IgD-negative memory B cell (primary cell): Measurements from ENCODE around the gene KIAA1671. TPM values are rescaled to one million over a fixed set of nuclear protein-coding genes. Genes with fewer than 3 reads are reported as not detected.
"Not testable (repeated sequence)": the region's sequence is repeated elsewhere in the genome, so short reads cannot be mapped to it uniquely, and the experiment has no call there.

Experiments used
- H3K27ac Mint-ChIP-seq, 3 donors: one replicate each; pipeline ENCODE4 v1.8.0; 2020 to 2022; ENCODE audit warnings: mild to moderate bottlenecking in 3 of 3, mixed read lengths in 3 of 3, moderate library complexity in 1 of 3
- H3K27me3 Mint-ChIP-seq: one replicate; pipeline ENCODE4 v1.8.0; 2021; ENCODE audit warnings: mixed read lengths
- H3K36me3 Mint-ChIP-seq: one replicate; pipeline ENCODE4 v1.8.0; 2020; ENCODE audit warnings: mild to moderate bottlenecking, mixed read lengths
- H3K4me1 Mint-ChIP-seq, 3 donors: one replicate each; pipeline ENCODE4 v1.8.0; 2020 to 2022; ENCODE audit warnings: mixed read lengths in 3 of 3, mild to moderate bottlenecking in 1 of 3
- H3K4me3 Mint-ChIP-seq, 4 donors: one replicate each; pipeline ENCODE4 v1.8.0; 2020 to 2022; ENCODE audit warnings: mild to moderate bottlenecking in 4 of 4, mixed read lengths in 4 of 4, moderate library complexity in 3 of 4
- H3K9me3 Mint-ChIP-seq, 3 donors: one replicate each; pipeline ENCODE4 v1.8.0; 2020 to 2021; ENCODE audit warnings: mixed read lengths in 3 of 3, mild to moderate bottlenecking in 1 of 3
- polyA plus RNA-seq: library from polyadenylated mRNA; unstranded; fragments of 300-500 nt; fragmentation: Illumina TruSeq; gene quantifications from one replicate; pipeline ENCODE4 v1.2.3, GENCODE V29; 2021

Gene KIAA1671
- not detected for polyA plus RNA-seq

GRCh38 chr22:24951942-24952836 lies at the start of gene KIAA1671:
TSS of gene KIAA1671 (plus strand) at chr22:24952716. CDS start at chr22:25028000, 75,284 bp downstream.
- H3K4me1 Mint-ChIP-seq = peaks cover 3 to 7% (median 4%) of the 10 kb centered on the region in 3 donors
- H3K9me3 Mint-ChIP-seq = peaks cover 0 to 5% (median 2%) of the 10 kb centered on the region in 3 donors
- H3K27ac Mint-ChIP-seq = peak within 1 kb of the TSS in 1 of 3 donors; percentile 71
- H3K36me3 Mint-ChIP-seq = peaks cover 2% of the 10 kb centered on the region
- H3K4me3 Mint-ChIP-seq = peak within 1 kb of the TSS; percentile 46 to 85 (median 74)
- peaks cover 52% of the 10 kb centered on the region for H3K27me3 Mint-ChIP-seq

GRCh38 chr22:24905909-24906308 lies 46.6 kb upstream of the KIAA1671 start:
- H3K4me1 Mint-ChIP-seq = no peaks in the 10 kb centered on the region

GRCh38 chr22:24907101-24907500 lies 45.4 kb upstream of the KIAA1671 start:
- peaks cover 9 to 21% (median 15%) of the 10 kb centered on the region in 3 donors for H3K9me3 Mint-ChIP-seq
- peak overlapping the region in 1 of 3 donors; percentile 9 for H3K27ac Mint-ChIP-seq
- H3K27me3 Mint-ChIP-seq, H3K36me3 Mint-ChIP-seq, H3K4me1 Mint-ChIP-seq, H3K4me3 Mint-ChIP-seq: not testable (repeated sequence)

More at GRCh38 chr22:24905909-24906308, 46.6 kb upstream of the KIAA1671 start:
- H3K4me3 Mint-ChIP-seq = peak overlapping the region in 1 of 4 donors; percentile 82
- peaks cover 4% of the 10 kb centered on the region for H3K27me3 Mint-ChIP-seq
- peaks cover 9 to 21% (median 15%) of the 10 kb centered on the region in 3 donors for H3K9me3 Mint-ChIP-seq
- no peak overlapping the region for H3K27ac Mint-ChIP-seq
- H3K36me3 Mint-ChIP-seq = peaks cover 2% of the 10 kb centered on the region

- H3K4me1 Mint-ChIP-seq = peaks cover 0 to 1% (median 0%) of the 10 kb centered on the region in 3 donors
- no peak overlapping the region for H3K4me3 Mint-ChIP-seq
- H3K27ac Mint-ChIP-seq = no peak overlapping the region
These were observed 32.5 kb upstream of the KIAA1671 start for GRCh38 chr22:24920029-24920428.

GRCh38 chr22:24925586-24926427 lies 26.7 kb upstream of the KIAA1671 start:
- Mint-ChIP-seq H3K9me3 (peaks cover 2 to 4% (median 3%) of the 10 kb centered on the region in 3 donors), H3K27me3 (peaks cover 8% of the 10 kb centered on the region), H3K4me1 (peaks cover 0 to 2% (median 0%) of the 10 kb centered on the region in 3 donors), H3K36me3 (no peaks in the 10 kb centered on the region), H3K27ac (no peak overlapping the region), H3K4me3 (no peak overlapping the region)

More at GRCh38 chr22:24920029-24920428, 32.5 kb upstream of the KIAA1671 start:
- H3K36me3 Mint-ChIP-seq = no peaks in the 10 kb centered on the region
- no peaks in the 10 kb centered on the region for H3K27me3 Mint-ChIP-seq
- H3K9me3 Mint-ChIP-seq = no peaks in the 10 kb centered on the region

GRCh38 chr22:24926428-24926725 lies 26.1 kb upstream of the KIAA1671 start:
- no peak overlapping the region for H3K4me3 Mint-ChIP-seq
- H3K9me3 Mint-ChIP-seq = peaks cover 2 to 4% (median 3%) of the 10 kb centered on the region in 3 donors
- peaks cover 10% of the 10 kb centered on the region for H3K27me3 Mint-ChIP-seq
- H3K36me3 Mint-ChIP-seq = no peaks in the 10 kb centered on the region
- no peak overlapping the region for H3K27ac Mint-ChIP-seq
- peaks cover 0 to 2% (median 0%) of the 10 kb centered on the region in 3 donors for H3K4me1 Mint-ChIP-seq

DNA sequence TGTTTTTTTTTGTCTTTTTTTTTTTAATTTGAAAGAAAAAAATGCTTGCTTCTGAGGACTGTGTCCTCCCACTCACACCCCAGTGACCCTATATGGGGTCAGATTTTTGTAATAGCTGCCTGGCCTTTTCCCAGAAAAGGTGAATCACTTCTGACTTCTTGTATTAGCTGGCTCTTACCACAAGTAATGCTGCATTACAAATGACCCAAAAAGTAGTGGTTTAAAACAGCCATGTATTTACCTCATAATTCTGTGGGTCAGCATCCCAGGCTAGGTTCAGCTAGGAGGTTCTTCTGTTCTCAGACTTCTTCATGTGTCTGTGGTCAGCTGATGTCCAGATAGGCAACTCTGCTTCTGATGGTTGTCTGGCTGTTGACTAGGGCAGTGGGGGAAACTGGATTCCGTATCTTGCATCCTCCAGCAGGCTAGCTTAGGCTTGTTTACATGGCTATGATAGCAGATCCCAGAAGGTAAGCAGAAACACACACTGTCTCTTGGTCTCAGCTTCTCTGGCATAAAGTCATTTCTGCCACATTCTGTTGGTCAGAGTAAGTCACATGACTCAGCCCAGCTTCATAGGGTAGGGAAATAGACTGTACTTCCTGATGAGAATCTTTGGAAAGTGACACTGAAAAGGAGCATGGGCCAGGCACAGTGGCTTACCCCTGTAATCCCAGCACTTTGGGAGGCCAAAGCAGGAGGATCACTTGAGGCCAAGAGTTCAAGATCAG lies 25.5 kb upstream of the KIAA1671 start:
- Mint-ChIP-seq H3K36me3 (no peaks in the 10 kb centered on the region), H3K4me1 (peaks cover 0 to 2% (median 0%) of the 10 kb centered on the region in 3 donors), H3K27me3 (peaks cover 10% of the 10 kb centered on the region), H3K9me3 (peaks cover 2 to 4% (median 3%) of the 10 kb centered on the region in 3 donors), H3K27ac (no peak overlapping the region), H3K4me3 (no peak overlapping the region)

- Mint-ChIP-seq H3K36me3 (no peaks in the 10 kb centered on the region), H3K9me3 (peaks cover 2 to 4% (median 3%) of the 10 kb centered on the region in 3 donors), H3K27ac (no peak overlapping the region), H3K4me3 (no peak overlapping the region), H3K27me3 (peaks cover 10% of the 10 kb centered on the region), H3K4me1 (peaks cover 0 to 2% (median 0%) of the 10 kb centered on the region in 3 donors)
These were observed 24.2 kb upstream of the KIAA1671 start for GRCh38 chr22:24928322-24928721.

DNA sequence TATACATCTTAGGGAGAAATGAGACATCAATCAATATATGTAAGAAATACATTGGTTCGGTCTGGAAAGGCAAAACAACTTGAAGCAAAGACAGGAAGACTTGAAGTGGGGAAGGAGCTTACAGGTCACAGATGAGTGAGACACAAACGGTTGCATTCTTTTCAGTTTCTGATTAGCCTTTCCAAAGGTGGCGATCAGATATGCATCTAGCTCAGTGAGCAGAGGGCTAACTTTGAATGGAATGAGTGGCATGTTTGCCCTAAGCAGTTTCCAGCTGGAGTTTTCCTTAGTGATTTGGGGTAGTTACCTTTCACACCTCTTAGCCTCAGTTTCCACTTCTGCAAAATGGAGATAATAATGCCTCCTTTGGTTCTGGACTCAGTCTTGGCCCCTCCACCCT lies 21.8 kb upstream of the KIAA1671 start:
- Mint-ChIP-seq H3K27ac (no peak overlapping the region), H3K27me3 (peaks cover 13% of the 10 kb centered on the region), H3K36me3 (no peaks in the 10 kb centered on the region), H3K4me3 (peak overlapping the region in 1 of 4 donors; percentile 69), H3K4me1 (peaks cover 0 to 2% (median 0%) of the 10 kb centered on the region in 3 donors), H3K9me3 (peaks cover 2 to 4% (median 3%) of the 10 kb centered on the region in 3 donors)

DNA sequence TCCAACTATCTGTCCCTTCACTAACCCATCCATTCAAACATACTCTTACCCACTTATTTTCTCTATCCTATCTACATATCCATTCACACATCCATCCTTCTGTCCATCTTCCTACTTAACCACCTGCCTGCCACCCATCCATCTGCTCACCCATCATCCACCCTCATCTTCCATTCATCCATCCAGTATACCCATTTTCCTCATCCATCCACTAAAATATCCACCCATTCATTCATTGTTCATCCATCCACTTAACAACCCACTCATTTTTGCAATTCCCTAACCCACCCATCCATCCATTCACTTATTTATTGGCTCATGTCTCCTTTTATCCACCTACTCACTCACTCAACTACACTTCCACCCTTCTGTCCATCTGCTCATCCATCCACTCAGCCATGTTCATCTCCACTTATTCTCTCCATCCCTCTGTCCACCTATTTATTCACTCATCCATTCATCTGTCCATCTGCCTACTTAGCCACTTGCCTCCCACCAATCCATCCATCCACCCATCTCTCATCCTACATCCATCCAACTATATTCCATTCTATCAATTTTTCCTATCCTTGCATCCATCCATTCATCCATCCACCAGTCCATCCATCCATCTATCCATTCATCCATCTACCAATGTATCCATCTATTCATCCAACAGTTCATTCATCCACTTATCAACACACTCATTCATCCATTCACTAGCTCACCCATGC lies 16.6 kb upstream of the KIAA1671 start:
- Mint-ChIP-seq H3K9me3 (no peaks in the 10 kb centered on the region), H3K4me3 (no peak overlapping the region), H3K27ac (no peak overlapping the region), H3K4me1 (no peaks in the 10 kb centered on the region), H3K27me3 (peaks cover 6% of the 10 kb centered on the region), H3K36me3 (no peaks in the 10 kb centered on the region)

DNA sequence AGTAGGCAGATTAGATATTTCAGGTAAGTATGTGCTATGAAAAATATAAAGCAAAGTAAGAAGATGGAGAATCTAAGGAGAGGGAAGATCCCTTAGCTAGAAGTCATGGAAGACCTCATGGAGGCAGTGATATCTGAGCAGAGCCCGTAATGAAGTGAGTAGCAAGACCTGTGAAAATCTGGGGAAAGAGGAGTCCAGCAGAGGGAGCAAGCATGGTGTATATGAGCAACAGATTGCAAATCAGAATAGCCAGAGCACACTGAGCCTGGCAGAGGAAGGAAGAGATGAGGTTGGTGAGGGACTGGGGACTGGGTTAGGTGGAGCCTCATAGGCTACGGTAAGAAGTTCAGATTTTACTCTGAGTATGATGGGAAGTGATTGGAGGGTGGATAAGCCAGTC lies 15.4 kb upstream of the KIAA1671 start:
- Mint-ChIP-seq H3K4me1 (no peaks in the 10 kb centered on the region), H3K4me3 (no peak overlapping the region), H3K9me3 (no peaks in the 10 kb centered on the region), H3K27ac (no peak overlapping the region), H3K27me3 (peaks cover 4% of the 10 kb centered on the region), H3K36me3 (no peaks in the 10 kb centered on the region)

DNA sequence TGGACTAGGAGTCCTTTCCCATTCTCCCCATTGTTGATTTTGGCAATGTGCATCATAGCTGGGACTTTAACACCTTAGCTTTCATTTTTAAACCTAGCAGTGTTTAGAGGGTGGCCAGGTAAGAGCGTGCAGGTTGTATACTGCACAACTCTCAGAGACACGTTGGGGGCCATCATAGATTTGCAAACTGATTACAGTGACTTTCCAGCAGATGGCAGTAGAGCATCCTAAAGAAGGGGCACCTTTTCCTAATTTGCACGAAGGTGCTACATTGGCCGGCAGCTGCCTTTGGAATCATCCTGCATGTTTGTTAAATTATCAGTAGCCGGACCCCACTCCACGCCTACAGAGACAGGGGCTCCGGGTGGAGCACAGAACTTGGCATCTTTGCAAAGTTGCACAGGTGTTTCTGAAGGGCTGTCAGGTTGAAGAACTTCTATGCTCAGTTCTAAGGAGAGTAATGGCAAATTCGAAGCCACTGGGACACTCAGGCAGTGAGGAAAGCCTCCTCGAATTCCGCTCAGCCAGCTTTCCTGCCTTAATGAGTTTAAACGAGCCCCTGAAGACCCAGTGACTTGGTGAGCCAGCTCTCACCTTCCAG lies 13.7 kb upstream of the KIAA1671 start:
- Mint-ChIP-seq H3K9me3 (no peaks in the 10 kb centered on the region), H3K27me3 (peaks cover 6% of the 10 kb centered on the region), H3K27ac (no peak overlapping the region), H3K36me3 (no peaks in the 10 kb centered on the region), H3K4me3 (peak overlapping the region in 1 of 4 donors; percentile 34), H3K4me1 (no peaks in the 10 kb centered on the region)

GRCh38 chr22:24942301-24942700 lies 10.2 kb upstream of the KIAA1671 start:
- no peak overlapping the region for H3K27ac Mint-ChIP-seq
- peaks cover 13% of the 10 kb centered on the region for H3K27me3 Mint-ChIP-seq
- peaks cover 0 to 1% (median 0%) of the 10 kb centered on the region in 3 donors for H3K4me1 Mint-ChIP-seq
- H3K9me3 Mint-ChIP-seq = peaks cover 0 to 4% (median 0%) of the 10 kb centered on the region in 3 donors
- no peaks in the 10 kb centered on the region for H3K36me3 Mint-ChIP-seq
- H3K4me3 Mint-ChIP-seq = no peak overlapping the region
